Osteocyte (in vitro differentiated cells): ENCODE results near the gene CDK1. TPM values are rescaled to one million over a fixed set of nuclear protein-coding genes. Genes with fewer than 3 reads are reported as not detected.
A peak's percentile ranks its signal among the peaks of the same experiment; 100 is the strongest.

ENCODE experiments used
- DNase-seq: peaks from one replicate; pipeline ENCODE4 v3.0.0; 2021; ENCODE audit warnings: mixed read lengths; ENCODE audit not compliant: unreplicated experiment; ENCODE audit errors: extremely low spot score
- H3K27ac Mint-ChIP-seq: one replicate; pipeline ENCODE4 v1.8.0; 2021; ENCODE audit warnings: mild to moderate bottlenecking, mixed read lengths; ENCODE audit not compliant: unreplicated experiment
- H3K27me3 Mint-ChIP-seq: one replicate; pipeline ENCODE4 v1.8.0; 2021; ENCODE audit warnings: mixed read lengths; ENCODE audit not compliant: unreplicated experiment
- H3K36me3 Mint-ChIP-seq: one replicate; pipeline ENCODE4 v1.8.0; 2021; ENCODE audit warnings: mixed read lengths; ENCODE audit not compliant: unreplicated experiment
- H3K4me1 Mint-ChIP-seq: one replicate; pipeline ENCODE4 v1.8.0; 2021; ENCODE audit warnings: mixed read lengths; ENCODE audit not compliant: unreplicated experiment
- H3K4me3 Mint-ChIP-seq: one replicate; pipeline ENCODE4 v1.8.0; 2021; ENCODE audit warnings: mild to moderate bottlenecking, moderate library complexity, mixed read lengths; ENCODE audit not compliant: unreplicated experiment
- H3K9me3 Mint-ChIP-seq: one replicate; pipeline ENCODE4 v1.8.0; 2021; ENCODE audit warnings: mixed read lengths; ENCODE audit not compliant: unreplicated experiment
- CTCF ChIP-seq: fragments of 200-600 bp; sonication (generic); IDR thresholded peaks from 2 replicates; pipeline ENCODE4 v1.5.0; 2021; ENCODE audit warnings: antibody characterized with exemption, mild to moderate bottlenecking, moderate library complexity
- total RNA-seq: library from RNA; stranded (reverse); gene quantifications from 2 replicates; pipeline ENCODE4 v1.2.1, GENCODE V29; 2021

CDK1 gene
- total RNA-seq, 1 donor from 2014 or later: 13.1 TPM

GRCh38 chr10:60807499-60807898 lies 29.2 kb downstream of the CDK1 start:
- no peak for DNase-seq
- peaks cover 8% of the 10 kb centered on the region for H3K4me1 Mint-ChIP-seq
- no peaks in the 10 kb centered on the region for H3K27me3 Mint-ChIP-seq
- no peak overlapping the region for H3K4me3 Mint-ChIP-seq
- H3K9me3 Mint-ChIP-seq: no peaks in the 10 kb centered on the region
- TF ChIP-seq CTCF: no peak
- H3K36me3 Mint-ChIP-seq: no peaks in the 10 kb centered on the region
- no peak overlapping the region for H3K27ac Mint-ChIP-seq

- no peak for DNase-seq
- no peak for TF ChIP-seq CTCF
- Mint-ChIP-seq H3K27me3 (no peaks in the 10 kb centered on the region), H3K27ac (no peak overlapping the region), H3K4me3 (no peak overlapping the region), H3K36me3 (no peaks in the 10 kb centered on the region), H3K9me3 (no peaks in the 10 kb centered on the region), H3K4me1 (peaks cover 10% of the 10 kb centered on the region)
These were observed 29.8 kb downstream of the CDK1 start for GRCh38 chr10:60808036-60808435.

- peaks cover 11% of the 10 kb centered on the region for H3K4me1 Mint-ChIP-seq
- H3K9me3 Mint-ChIP-seq: no peaks in the 10 kb centered on the region
- no peak for TF ChIP-seq CTCF
- H3K27me3 Mint-ChIP-seq: no peaks in the 10 kb centered on the region
- H3K27ac Mint-ChIP-seq: no peak overlapping the region
- no peak for DNase-seq
- no peaks in the 10 kb centered on the region for H3K36me3 Mint-ChIP-seq
- H3K4me3 Mint-ChIP-seq: no peak overlapping the region
These were observed 30.9 kb downstream of the CDK1 start for GRCh38 chr10:60809157-60809556.

- Mint-ChIP-seq H3K9me3 (no peaks in the 10 kb centered on the region), H3K4me1 (peaks cover 11% of the 10 kb centered on the region), H3K4me3 (no peak overlapping the region), H3K36me3 (no peaks in the 10 kb centered on the region), H3K27ac (no peak overlapping the region), H3K27me3 (no peaks in the 10 kb centered on the region)
- no peak for DNase-seq
- no peak for TF ChIP-seq CTCF
These were observed 32.3 kb downstream of the CDK1 start for GRCh38 chr10:60810437-60811182.

- DNase-seq: no peak
- no peak overlapping the region for H3K27ac Mint-ChIP-seq
- H3K36me3 Mint-ChIP-seq: no peaks in the 10 kb centered on the region
- TF ChIP-seq CTCF: peak; percentile 86
- no peaks in the 10 kb centered on the region for H3K27me3 Mint-ChIP-seq
- H3K4me3 Mint-ChIP-seq: peak overlapping the region; percentile 23
- peaks cover 28% of the 10 kb centered on the region for H3K4me1 Mint-ChIP-seq
- no peaks in the 10 kb centered on the region for H3K9me3 Mint-ChIP-seq
These were observed 38.5 kb downstream of the CDK1 start for GRCh38 chr10:60816628-60817397.
